Measurements from ENCODE around the gene GAA. TPM values are rescaled to one million over a fixed set of nuclear protein-coding genes. Genes with fewer than 3 reads are reported as not detected.

GAA gene
- total and polyA plus RNA-seq, 2 of the 13 experiments (the other 11 are each of a cell fraction or from before 2014, with no cell fraction given), result 21.6 to 36.4 TPM

DNA sequence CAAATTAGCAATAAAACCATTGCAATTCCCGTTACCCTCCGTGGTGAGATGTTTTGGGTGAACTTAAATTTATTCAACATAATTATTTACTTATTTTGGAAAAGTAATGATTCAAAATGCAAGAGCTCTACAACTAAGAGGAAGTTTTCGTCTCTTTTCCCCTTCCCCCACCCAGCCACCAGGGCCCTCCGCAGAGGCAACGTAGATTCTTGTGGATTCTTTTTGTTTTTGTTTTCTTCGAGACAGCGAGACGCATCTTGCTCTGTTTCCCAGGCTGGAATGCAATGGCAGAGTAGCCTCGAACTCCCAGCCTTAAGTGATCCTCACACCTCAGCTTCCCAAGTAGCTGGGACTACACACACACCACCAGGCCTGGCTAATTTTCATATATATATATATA lies 45.8 kb upstream of the GAA start (continued):
- TF ChIP-seq ZNF382 (CRISPR knock-in tag; IDR thresholded peaks at IDR 0.05; ENCODE audit: borderline replicate concordance) (no peak), KAT2B (IDR thresholded peaks at IDR 0.05; ENCODE audit: borderline replicate concordance, low read depth, low read length) (no peak)
- TF ChIP-seq, protein P1, sequence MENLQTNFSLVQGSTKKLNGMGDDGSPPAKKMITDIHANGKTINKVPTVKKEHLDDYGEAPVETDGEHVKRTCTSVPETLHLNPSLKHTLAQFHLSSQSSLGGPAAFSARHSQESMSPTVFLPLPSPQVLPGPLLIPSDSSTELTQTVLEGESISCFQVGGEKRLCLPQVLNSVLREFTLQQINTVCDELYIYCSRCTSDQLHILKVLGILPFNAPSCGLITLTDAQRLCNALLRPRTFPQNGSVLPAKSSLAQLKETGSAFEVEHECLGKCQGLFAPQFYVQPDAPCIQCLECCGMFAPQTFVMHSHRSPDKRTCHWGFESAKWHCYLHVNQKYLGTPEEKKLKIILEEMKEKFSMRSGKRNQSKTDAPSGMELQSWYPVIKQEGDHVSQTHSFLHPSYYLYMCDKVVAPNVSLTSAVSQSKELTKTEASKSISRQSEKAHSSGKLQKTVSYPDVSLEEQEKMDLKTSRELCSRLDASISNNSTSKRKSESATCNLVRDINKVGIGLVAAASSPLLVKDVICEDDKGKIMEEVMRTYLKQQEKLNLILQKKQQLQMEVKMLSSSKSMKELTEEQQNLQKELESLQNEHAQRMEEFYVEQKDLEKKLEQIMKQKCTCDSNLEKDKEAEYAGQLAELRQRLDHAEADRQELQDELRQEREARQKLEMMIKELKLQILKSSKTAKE (CRISPR knock-in tag; IDR thresholded peaks at IDR 0.05; ENCODE audit: borderline replicate concordance), result no peak

DNA sequence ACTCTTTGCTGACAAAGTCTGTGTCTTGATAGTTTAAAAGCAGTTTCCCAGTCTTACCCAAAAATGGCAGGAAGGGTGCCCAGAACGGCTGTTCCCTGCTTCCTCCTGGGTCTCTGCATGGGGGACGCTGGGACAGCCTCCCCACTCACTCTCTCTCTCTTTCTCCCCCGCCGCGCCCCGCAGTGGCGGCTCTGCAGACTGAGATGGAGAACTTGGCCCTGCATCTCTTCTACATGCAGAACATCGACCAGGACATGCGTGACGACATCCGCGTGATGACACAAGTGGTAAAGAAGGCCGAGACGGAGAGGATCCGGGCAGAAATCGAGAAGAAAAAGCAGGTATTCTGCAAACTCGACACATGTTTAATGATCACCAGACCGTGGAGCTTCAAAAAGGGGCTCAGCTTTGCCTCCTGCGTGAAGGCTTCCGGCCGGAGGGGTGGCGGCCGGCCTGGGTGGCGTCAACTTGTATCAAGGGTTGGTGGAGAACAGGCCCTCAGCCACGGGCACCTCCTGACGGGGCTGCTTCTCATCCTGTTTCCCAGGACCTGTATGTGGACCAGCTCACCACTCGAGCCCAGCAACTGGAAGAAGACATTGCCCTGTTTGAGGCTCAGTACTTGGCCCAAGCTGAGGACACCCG lies 42.9 kb upstream of the GAA start:
- no peak for FAIRE-seq
- Histone ChIP-seq H3K4me1 (ENCODE audit: insufficient read depth, low read length) (no peaks in the 10 kb centered on the region), H3K79me2 (ENCODE audit: insufficient read depth, low read length) (no peaks in the 10 kb centered on the region), H3K9ac (ENCODE audit: insufficient read depth, low read depth, low read length) (no peak overlapping the region), H2AFZ (ENCODE audit: low read length) (no peak overlapping the region), H3K4me3 (replicated peaks in 1 of 3; ENCODE audit: insufficient read depth in 1 of 3, low read depth in 2 of 3, low read length in 3 of 3) (no peak overlapping the region), H4K20me1 (ENCODE audit: insufficient read depth, low read length) (no peaks in the 10 kb centered on the region), H3K36me3 (replicated peaks in 1 of 2; ENCODE audit: control insufficient read depth in 1 of 2, insufficient read depth in 2 of 2, low read length in 2 of 2) (no peaks in the 10 kb centered on the region), H3K27me3 (ENCODE audit: control insufficient read depth in 1 of 2, insufficient read depth in 2 of 2, low read length in 2 of 2) (no peaks in the 10 kb centered on the region), H3K4me2 (ENCODE audit: low read depth, low read length) (no peak overlapping the region), H3K9me3 (ENCODE audit: low read length) (no peaks in the 10 kb centered on the region), H3K27ac (ENCODE audit: extremely low read length, insufficient read depth, low read length) (no peak overlapping the region)
- ChIA-PET POLR2A (no interaction called here), CTCF (ENCODE audit: low intra/inter-chr PET ratio, low total read pairs) (no interaction called here)
- TF ChIP-seq ZNF558 (CRISPR knock-in tag; IDR thresholded peaks at IDR 0.05; ENCODE audit: borderline replicate concordance) (no peak), CEBPB (IDR thresholded peaks at IDR 0.05; ENCODE audit: borderline replicate concordance, low read depth, low read length) (no peak), MTF1 (CRISPR knock-in tag; IDR thresholded peaks at IDR 0.05) (no peak), GFI1 (CRISPR knock-in tag; IDR thresholded peaks at IDR 0.05; ENCODE audit: borderline replicate concordance) (no peak), FOXP1 (IDR thresholded peaks at IDR 0.05) (no peak), FOXP1 (CRISPR knock-in tag; IDR thresholded peaks at IDR 0.05) (no peak)
- no peak for DNase-seq (ENCODE audit: low spot score)
- WGBS (ENCODE audit: low lambda C conversion rate), result 91% methylated on average over 28 of the region's 28 CpGs
- intact Hi-C loops (cut with micrococcal nuclease; ENCODE audit: unreplicated experiment) (no loop called here), in situ Hi-C loops (cut with HindIII; ENCODE audit: extremely low pct_ligation_motif_present, low pct_unique_long_range_greater_than_20kb) (no loop called here)
- no TSS peak for BruUV-seq (replicated peaks)
- ATAC-seq, result no peak

Data from HepG2 (cell line).